Activated CD4-positive, CD25-positive, alpha-beta regulatory T cell (primary cell): ENCODE measurements around the gene TMEM132E.

ENCODE experiments used
- DNase-seq, 4 experiments: peaks; one replicate each; lab custom pipeline; 2025; lab: John Stamatoyannopoulos, UW

Gene TMEM132E

GRCh38 chr17:34601416-34601815 is 22.0 kb downstream of the TMEM132E start:
- no peak for DNase-seq

DNA sequence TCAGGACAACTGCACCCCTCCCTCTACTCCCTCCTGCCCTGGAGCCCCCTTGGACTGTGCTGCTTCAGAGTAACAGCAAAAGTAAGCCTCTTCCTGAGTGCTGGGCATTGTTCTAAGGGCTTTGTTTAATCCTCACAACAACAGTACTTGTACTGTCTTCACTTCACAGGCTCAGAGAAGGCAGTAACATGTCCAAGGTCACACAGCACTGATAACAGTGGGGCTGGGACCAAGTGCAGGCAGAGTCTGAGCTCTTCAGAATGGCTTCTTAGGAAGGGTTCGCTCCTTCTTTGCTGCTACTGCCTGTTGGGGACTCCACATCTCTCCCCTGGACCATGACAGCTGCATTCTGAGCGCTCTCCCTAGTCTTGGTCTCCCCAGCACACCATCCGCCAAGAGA is 24.6 kb downstream of the TMEM132E start:
- DNase-seq: no peak

GRCh38 chr17:34606763-34607162 is 27.4 kb downstream of the TMEM132E start:
- no peak for DNase-seq

DNA sequence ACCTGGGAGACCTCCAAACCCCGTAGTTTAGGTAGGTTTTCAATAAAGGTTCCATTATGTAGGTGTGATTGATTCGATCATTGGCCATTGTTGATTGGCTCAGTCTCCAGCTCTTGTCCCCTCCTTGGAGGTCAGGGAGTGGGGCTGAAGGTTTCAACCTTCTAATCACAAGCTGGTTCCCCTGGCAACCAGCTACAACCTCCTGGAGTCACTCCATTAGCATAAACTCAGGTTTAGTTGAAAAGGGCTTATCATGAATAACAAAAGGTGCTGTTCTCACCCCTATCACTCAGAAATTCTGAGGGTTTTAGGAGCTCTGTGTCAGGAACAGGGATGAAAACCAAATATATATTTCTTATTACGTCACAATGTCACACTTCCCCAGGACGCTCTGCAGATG is 28.5 kb downstream of the TMEM132E start:
- DNase-seq: no peak

DNA sequence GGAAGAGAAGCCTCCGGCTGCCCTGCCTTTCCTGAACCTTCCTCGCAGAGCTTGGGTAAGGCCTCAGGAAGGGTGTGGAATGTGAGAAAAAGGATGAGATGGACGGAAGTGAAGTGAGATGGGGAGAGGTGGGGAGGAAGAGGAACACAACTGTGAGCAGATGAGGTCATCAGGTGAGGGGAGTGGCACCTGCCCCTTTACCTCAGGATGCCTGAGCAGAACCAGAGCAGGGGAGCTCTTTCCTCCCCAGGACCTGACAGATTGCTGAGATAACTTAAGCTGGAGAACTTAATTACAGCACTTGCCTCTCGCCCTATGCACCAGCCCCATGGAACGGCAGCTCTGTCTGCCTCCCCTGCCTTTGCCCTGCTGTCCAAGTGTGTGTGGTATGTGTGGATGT is 29.8 kb downstream of the TMEM132E start:
- DNase-seq: no peak

GRCh38 chr17:34610039-34610438 is 30.7 kb downstream of the TMEM132E start:
- no peak for DNase-seq

- DNase-seq: no peak
Measured at GRCh38 chr17:34610506-34610905, 31.1 kb downstream of the TMEM132E start.

DNA sequence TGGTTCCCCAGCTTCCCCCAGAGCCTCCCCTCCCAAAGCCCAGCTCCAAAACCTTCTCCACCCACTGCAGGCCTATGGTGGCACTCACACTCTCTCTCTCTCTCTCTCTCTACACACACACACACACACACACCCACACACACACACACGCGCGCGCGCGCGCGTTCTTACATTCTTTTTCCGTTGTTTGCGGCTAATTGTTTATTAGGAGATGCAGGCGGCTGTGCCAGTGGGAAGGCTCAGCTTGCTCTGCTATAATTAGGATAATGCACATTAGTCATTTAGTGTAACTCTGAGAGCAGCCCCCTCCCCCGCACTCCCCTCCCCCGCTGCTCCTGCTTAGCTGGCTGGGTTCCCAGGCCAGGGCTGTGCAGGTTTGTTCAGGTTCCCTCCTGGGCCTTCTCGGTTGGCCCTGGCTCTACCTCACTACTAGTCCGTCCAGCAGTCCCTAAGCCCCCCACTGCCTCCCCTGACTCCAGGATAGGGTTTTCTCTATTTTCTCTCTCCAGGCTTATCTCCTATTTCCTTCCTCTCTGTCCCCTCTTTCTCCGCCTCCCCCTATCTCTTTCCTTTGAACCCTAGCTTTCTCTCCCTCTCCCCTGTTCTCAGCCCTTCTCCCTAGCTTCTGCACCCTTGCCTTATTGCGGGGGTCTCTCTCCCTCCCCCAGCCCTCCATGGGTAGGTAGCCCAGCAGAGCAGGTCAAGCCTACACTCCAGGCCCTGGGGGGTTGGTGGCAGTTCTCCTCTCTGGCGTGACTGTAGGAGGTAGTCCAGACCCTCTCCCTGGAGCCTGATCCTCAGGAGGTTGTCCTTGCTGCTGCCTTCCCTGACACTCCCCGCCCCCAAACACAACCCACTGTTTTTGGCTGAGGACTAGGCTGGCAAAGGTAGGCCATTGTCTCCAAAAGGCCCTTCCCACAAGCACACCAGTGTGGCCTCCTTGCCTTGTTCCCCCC is 34.0 kb downstream of the TMEM132E start:
- DNase-seq: no peak

DNA sequence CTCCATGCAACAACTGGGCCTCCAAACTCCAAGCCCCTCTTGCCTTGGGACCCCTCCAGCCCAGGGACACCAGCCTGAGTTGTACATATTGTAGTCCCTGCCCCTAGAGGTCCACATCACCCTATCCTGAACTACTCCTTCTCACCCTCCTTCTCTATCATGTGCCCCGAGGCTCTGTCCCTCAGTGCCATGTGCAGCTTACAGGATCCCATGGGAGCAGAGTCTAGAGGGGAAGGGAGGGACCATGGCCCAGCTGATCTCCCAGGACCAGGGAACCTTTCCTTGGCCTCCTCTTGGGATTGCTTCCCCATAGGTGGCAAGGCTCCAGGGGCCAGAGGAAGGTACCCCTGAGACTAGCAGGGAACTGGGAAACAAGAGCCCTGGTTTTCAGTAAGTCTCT is 35.3 kb downstream of the TMEM132E start:
- DNase-seq: no peak

- DNase-seq: no peak
Measured at GRCh38 chr17:34615326-34615725, 35.9 kb downstream of the TMEM132E start.

DNA sequence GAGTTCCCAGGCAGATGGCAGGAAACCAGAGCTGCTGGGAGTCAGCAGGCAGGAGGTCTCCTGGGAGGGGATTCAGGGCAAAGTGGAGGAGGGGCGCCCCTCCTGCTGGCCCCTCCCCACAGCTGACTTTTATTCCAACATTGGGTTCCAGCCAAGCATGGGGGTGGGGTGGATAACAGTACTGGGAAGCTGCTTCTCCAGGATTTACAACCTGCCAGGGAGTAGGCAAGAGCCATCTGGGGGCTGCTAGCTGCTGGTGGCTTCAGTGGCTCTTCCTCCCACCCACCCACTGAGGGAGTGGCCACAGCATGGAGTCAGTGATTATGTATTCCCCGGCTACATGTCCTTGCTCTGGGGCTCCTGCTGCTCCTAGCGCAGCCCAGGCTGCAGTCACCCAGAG is 36.8 kb downstream of the TMEM132E start:
- DNase-seq: no peak

DNA sequence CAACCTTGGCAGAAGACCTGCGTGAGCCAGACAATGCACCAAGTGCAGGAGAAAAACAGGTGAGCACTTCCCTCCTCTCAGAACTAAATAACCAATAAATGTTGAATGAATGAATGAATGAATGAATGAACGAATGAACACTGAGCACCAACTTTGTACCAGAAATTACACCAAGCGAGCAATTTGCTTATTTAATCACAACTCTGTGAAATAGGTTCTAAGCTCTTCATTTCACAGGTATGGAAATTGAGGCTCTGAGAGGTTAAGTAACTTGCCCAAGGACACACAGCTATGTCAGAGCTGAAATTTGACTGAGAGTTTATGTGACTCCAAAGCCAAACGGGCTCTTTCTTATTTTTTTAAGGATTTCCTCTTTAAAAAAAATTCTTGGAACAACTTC is 38.0 kb downstream of the TMEM132E start:
- no peak for DNase-seq

GRCh38 chr17:34619687-34620217 is 40.4 kb downstream of the TMEM132E start:
- DNase-seq: no peak

DNA sequence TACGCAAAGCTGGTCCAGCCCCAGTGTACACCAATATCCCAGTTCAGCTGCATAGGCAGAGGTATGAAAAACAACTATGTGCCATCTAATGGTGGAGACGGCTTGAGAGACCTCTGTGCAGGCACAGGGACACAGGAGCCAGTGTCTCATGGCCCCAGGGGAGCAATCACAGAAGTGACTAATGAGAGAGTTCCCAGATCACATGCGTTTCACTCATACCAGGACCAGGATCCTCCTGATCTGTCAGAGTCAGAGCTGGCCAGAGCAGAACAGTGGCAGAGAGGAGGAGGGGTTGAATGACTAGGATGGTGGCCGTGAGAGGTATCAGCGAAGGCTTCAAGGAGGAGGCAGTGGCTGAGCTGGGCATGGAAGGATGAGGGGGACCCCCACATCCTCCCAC is 41.1 kb downstream of the TMEM132E start:
- no peak for DNase-seq

DNA sequence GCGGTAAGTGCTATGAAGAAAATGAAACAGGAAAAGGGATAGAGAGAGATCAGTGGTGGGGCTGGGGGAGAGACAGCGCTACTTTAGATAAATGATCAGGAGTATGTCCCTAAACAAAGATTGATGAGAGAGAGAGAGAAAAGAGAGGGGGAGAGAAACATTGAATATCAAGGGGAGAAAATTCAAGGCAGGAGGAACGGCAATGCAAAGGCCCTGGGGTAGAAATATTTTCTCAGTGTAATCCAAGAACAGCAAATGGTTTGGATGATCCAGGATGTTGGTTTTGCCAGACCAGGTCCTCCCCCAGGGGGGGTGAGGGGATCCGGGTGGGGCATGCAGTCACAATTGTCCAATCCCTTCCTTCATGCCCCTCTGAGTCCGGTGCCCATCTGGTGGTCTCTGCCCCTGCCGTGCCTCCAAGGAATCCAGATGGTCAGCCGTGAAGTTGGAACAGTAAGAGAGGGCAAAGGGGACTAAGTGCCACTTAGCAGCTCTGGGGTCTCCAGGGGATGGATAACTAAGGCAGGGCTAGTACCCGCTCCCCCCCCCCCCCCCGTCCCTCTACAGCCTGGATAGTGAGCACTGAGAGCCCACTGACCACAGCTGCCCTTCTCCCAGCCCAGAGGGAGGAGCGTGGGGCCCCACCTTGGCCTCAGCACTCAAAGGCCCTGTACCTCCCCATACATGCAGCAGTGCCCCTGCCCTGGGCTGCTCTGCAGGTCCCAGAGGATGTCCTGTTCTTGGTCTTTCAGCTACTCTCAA is 43.7 kb downstream of the TMEM132E start:
- DNase-seq: no peak

DNA sequence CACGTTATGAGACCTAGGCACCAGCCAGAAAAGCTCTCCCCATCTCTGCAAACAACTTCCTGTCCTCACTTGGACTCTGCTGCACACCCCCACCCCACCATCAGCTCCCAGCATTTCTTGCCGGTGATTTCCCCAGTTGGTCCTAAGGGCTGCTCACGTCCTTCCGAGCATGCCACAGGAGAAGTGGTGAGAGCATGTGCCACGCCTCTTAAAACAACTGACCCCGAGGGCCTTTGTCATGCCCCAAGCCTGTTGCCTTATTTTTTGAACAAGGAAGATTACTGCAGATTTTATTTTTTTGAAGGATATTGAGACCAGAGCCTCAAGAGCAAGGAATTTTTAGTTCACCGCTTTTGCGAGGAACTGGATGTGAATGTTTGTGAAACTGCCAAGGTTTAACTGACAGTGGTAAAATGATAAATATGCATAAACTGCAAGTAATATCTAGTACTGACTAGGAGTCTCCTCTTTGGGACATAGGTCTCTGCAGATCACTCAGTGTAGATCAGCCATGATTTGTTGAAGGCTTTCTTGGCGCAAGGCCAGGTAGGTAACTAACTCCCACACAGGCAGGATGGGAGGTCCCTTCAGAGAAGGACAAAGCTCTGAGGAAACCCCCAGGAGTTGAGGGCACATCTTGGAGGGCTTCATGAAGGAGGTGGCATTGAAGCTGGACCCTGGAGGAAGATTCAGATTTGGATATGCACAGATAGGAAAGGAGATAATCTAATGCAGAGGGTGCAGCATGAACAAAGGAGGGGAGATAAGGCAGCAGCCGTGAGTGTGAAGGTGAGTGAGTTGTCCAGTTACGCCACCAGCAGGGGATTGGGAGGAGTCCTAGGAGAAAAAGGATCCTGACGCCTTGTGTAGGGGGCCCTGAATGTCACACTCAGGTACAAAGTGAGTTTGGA is 44.7 kb downstream of the TMEM132E start:
- no peak for DNase-seq

- no peak for DNase-seq
Measured at GRCh38 chr17:34624767-34625383, 45.5 kb downstream of the TMEM132E start.

DNA sequence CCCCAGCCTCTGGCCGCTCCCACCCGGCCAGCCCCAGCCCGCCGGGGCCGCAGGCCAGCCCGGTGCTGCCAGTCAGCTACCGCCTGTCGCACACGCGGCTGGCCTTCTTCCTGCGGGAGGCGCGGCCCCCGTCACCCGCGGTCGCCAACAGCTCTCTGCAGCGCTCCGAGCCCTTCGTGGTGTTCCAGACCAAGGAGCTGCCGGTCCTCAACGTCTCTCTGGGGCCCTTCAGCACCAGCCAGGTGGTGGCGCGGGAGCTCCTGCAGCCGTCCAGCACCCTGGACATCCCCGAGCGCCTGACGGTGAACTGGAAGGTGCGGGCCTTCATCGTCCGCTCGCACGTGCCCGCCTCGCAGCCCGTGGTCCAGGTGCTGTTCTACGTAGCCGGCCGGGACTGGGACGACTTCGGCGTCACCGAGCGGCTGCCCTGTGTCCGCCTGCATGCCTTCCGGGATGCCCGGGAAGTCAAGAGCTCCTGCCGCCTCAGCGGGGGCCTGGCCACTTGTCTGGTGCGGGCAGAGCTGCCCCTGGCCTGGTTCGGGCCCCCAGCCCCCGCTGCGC is 46.8 kb downstream of the TMEM132E start:
- no peak for DNase-seq

DNA sequence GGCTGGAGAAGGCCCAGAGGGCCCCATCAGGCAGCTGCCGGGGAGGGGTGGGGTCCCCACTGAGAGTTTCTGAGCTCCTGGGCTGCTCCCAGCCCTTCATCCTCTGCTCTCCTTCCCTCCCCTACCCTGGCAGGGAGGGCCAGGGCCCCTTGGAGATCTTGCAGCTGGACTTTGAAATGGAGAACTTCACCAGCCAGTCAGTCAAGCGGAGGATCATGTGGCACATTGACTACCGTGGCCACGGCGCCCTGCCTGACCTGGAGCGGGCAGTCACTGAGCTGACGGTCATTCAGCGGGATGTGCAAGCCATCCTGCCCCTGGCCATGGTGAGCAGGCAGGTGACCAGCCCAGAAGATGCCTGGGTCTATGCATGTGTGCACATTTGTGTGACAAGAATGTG is 49.5 kb downstream of the TMEM132E start:
- DNase-seq: no peak

DNA sequence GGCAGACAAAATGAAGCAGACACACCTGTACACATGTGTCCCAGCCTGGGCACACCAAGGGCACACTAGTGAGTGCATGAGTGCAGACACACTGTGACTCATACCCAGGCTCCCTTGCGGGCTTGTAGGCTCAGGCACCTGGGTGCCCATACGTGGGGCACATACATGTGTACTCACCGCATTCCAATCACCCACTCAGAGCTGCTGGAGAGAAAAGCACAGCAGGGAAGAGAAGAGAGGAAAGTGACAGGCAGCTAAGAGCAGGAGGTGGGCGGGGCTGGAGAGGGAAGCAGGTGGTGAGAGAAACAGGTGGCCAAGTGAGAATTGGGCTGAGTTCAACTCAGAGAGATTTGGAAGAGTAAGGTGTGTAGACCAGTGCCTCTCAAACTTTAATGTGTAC is 54.0 kb downstream of the TMEM132E start:
- DNase-seq: no peak

- DNase-seq: no peak
Measured at GRCh38 chr17:34633760-34634159, 54.4 kb downstream of the TMEM132E start.
